DMS153 treated with DMSO at 0.1 percent for 48 hours (cell line): ENCODE measurements around the gene CXCL16.
A peak's percentile ranks its signal among the peaks of the same experiment; 100 is the strongest.
"Not testable (repeated sequence)": the region's sequence is repeated elsewhere in the genome, so short reads cannot be mapped to it uniquely, and the experiment has no call there.

ENCODE experiments used
- DNase-seq: peaks from one replicate; lab custom pipeline; 2025; ENCODE audit not compliant: unreplicated experiment; lab: John Stamatoyannopoulos, UW

Gene CXCL16

DNA sequence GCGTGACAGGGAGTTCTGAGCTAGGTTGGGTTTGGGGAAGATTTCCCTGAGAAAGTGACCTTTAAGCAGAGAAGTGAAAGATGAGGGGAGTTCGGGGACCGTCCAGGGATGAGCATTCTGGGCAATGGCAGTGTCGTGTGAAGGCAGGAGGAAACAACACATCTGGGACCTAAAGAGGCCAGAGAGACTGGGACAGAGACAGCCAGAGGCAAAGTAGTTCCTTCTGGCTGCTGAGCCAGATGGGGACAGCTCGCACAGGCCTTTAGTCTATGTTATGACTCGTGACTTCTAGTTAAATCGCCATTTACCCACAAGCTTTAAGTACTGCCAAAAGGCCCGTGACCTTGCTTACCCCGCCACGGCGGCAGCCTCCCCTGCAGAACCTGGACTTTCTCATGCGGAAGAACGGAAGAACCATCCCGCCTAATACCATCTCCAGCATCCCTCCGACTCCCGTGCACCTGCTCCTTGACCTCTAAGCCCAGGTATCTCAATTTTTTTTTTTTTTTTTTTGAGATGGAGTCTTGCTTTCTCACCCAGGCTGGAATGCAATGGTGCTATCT lies 17.0 kb downstream of the CXCL16 start:
- DNase-seq, result no peak

DNA sequence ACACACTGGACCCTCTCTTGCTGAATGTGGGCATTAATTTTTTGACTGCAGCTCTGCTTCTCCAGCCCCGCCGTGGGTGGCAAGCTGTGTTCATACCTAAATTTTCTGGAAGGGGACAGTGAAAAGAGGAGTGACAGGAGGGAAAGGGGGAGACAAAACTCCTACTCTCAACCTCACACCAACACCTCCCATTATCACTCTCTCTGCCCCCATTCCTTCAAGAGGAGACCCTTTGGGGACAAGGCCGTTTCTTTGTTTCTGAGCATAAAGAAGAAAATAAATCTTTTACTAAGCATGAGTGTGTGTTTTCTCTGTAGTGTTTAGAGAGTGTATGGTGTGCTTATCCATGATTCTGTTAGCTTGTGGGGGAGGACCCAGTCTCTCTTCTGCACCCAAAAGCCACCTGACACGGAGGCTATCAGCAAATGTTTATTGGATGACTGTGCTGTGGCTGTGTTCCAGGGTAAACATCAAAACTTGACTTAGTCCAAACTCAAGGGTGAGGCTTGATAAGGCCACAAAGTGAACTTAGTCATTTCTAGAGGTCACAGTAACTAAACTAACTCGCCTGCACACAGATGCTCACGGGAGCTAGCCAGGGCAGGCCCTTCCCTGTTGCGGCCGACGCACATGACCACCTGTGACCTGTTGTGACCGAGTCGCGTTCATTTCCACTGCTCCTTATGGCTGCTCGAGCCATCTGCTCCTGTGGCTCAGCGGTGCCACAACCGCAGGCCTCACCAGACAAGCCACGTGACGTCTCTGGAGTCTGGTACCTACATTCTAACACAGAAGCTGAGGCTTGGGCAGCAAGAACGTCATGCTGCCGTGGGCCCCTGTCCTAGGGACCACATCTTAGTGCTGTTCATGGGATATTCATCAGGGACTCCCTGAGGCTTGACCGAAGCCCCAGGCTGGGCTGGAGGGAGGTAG lies 18.3 kb downstream of the CXCL16 start:
- DNase-seq, result no peak

- DNase-seq, result no peak
Observed at GRCh38 chr17:4720787-4721186, 18.9 kb downstream of the CXCL16 start.

- no peak for DNase-seq
Observed at GRCh38 chr17:4719684-4720221, 20.0 kb downstream of the CXCL16 start.

GRCh38 chr17:4719146-4719545 lies 20.6 kb downstream of the CXCL16 start:
- no peak for DNase-seq

- DNase-seq, result no peak
Observed at GRCh38 chr17:4718276-4718675, 21.5 kb downstream of the CXCL16 start.

DNA sequence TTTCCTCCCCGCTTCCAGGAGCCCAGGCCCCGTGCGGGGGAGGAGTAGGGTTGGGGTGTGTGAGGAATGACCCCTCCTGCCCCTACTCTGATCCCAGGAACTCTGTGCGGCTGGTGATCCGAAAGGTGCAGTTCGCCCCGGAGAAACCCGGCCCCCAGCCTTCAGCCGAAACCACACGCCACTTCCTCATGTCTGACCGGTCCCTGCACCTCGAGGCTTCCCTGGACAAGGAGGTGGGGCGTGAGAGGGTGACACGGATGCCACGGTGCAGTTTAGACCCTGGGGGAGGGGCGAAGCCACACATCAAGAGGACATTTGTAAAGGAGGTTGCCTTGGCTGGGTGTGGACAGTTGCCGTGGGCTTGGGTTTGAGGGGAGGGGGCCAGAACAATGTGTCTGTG lies 21.9 kb downstream of the CXCL16 start:
- DNase-seq, result no peak

GRCh38 chr17:4716081-4716480 lies 23.6 kb downstream of the CXCL16 start:
- no peak for DNase-seq

DNA sequence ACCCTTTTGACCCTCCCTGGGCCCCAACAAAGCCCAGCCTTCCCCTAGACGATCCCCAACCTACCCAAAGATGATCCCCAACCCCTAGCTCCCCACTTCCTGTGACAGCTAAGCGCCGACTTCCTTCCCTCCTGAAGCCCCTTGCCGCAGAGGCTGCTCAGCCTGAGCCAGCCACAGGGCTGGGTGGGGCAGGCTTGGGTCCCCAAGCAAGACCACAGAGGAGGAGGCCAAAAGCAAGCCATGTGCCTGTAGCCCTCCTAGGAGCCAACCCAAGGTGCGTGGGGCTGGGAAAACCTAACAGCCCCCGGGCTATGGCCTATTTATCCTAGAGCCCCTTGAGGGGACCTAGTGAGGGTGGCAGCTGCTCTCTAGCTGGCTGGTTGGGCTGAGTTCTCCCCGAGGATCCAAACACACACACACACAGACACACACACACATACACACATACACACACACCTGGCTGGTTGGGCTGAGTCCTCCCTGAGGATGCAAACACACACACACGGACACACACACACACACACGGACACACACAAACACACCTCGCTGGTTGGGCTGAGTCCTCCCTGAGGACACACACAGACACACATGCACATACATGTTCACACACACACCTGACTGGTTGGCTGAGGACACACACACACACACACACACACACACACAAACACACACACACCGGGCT lies 24.5 kb downstream of the CXCL16 start:
- no peak for DNase-seq

DNA sequence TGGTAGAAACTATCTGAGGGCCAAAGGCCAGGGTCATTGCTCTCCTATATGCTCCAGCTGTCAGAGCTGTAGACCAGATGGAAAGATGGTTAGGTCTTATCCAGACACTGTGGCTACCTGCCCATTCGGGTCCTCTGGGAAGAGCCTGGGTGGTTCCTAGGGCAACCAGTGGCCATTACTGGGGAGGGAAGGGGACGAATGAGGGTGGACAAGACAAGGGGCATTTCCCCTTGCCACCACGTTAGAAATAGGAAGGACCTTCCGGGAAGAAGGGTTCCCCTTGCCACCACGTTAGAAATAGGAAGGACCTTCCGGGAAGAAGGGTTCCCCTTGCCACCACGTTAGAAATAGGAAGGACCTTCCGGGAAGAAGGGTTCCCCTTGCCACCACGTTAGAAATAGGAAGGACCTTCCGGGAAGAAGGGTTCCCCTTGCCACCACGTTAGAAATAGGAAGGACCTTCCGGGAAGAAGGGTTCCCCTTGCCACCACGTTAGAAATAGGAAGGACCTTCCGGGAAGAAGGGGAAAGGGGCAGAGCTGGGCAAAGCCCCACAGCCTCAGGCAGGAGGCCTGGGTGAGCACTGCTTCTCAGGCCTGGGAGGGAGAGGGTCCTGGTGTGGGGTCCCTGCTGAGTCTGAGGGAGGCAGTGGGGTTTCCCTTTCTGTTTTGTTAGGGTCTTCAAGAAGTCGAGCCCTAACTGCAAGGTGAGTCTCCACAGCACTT lies 25.2 kb downstream of the CXCL16 start:
- not testable (repeated sequence) for DNase-seq

DNA sequence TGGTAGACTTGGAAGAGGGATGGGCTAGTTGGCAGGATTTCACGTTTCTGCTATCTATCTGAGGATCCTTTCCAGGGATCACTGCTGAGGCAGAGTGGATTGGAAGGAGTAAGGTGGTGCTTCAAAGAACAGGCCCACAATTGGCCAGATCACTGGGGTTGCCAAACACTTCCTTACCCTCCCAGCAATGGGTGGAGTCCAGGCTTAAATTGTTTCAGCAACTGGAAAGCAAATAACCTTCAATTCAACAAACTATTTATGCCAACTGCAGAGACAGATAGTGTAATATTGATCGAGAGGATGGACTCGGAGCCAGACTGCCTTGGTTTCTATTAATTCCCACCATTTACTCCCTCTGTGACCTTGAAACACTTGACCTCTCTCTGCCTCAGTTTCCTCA lies 27.2 kb downstream of the CXCL16 start:
- no peak for DNase-seq

DNA sequence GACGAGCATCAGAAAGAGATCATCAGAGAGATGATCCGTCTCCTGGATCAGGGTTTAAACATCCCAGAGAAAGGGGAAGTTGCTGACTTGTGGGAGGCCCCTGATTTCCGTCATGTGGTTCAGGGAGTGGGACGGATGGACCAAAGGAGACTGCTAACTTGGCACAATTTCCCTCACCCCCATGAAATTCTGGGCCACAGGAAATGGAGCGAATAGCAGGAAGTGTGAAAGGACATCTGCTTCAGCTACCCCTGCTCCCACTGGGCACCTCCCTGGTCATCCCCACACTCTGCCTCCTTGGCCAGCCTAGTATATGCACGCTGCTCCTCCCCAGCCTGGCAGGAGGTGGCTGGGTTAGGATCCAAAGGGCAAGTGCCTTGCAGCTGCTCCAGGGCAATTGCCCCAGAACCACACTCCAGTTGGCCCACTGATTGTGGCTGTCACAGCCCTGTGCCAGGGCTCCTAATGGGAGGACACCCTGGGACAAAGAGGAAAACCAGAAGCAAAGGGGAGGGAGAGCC lies 28.0 kb downstream of the CXCL16 start:
- DNase-seq, result no peak

DNA sequence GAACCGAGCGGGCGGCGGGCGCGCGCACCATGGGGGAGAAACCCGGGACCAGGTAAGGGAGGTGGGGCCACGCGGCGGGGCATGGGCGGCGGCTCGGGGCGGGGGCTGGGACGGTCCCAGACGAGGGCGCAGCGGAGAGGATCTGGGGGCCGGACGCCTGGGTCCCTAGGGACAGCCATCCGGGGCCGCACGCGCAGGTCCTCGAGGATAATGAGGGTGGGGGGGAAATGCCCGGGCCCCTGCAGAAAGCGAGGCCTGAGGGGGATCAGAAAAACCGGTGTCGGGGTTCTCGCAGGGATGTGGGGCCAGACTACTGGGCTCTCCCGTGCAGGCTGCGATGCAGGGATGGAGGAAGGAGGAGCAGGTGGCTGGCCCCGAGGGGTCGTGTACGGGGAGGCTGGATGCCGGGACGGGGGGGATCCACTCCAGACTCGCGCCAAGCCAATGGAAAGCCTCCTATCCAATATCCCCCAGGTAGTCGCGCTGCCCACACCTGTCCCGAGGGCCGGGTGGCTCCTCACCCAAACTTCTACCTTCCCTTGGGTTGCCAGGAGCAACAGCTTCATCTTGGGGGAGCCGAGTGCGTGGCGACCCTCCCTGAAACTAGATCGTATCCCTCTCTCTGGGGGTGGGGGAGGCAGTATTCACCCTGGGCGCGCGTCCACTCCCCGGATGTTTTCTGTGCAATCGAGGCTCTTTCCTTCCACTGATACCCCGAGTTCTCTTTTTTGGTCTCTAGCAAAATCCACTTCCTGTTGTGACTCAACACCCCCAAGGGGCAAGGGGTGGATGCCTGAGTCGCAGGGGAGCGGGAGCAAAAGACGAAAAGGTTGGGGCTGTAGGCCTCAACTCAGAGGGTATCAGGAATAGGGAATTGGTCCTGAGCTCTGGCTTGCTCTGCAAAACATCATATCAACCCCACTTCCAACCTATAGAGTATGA lies 28.8 kb downstream of the CXCL16 start:
- no peak for DNase-seq

DNA sequence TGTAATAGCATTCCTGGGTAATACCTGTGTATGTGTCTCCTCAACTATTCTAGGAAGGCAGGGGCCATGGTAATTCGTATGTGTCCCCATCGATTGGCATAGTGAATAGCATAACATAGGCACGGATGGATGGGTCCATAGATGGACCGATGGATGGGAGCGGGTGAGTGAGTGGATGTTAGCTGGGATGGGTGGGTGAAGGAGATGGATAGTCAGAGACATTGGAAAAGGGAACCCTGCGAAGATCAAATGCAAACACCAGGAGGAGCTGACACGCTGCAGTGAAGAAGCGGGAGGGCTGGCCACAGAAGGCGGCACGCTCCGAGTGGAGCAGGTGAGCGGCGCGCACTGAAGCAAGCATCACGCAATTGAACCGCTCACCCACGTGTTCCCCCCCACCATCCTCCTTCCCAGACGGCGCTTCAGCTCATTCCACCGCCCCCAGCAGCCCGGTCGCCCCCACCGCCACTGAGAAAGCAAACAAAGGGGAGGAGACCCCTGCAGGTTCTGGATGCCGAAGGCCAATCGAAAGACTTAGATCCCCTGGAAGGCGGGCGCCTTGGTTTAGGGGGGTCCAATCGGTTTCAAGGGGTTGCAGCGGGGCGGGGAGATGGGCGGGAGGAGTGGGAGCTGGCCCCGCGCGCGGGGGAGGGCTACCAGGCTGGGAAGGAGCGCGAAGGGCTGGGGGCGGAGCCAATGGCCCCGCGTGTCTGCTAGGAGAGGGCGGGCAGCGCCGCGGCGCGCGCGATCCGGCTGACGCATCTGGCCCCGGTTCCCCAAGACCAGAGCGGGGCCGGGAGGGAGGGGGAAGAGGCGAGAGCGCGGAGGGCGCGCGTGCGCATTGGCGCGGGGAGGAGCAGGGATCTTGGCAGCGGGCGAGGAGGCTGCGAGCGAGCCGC lies 29.7 kb downstream of the CXCL16 start, which contains the start of gene ARRB2:
TSS of gene ARRB2 (plus strand) at position 839 of the 899 bp plus-strand sequence. CDS start 90 bp downstream, outside the sequence.
- DNase-seq, result peak; percentile 80

GRCh38 chr17:4708436-4708835 lies 31.3 kb downstream of the CXCL16 start:
- DNase-seq, result no peak

- DNase-seq, result no peak
Observed at GRCh38 chr17:4706121-4706520, 33.6 kb downstream of the CXCL16 start.

GRCh38 chr17:4704991-4705390 lies 34.7 kb downstream of the CXCL16 start:
- DNase-seq, result no peak

DNA sequence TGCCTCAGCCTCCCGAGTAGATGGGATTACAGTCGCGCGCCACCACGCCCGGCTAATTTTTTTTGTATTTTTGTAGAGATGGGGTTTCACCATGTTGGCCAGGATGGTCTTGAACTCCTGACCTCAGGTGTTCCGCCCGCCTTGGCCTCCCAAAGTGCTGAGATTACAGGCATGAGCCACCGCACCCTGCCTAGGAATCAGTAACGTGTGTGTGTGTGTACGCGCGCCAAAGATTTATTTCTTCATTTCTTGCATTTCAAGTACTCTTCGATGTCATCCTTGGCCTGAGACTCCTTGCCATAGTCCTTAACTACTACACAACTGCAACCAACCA lies 35.2 kb downstream of the CXCL16 start:
- not testable (repeated sequence) for DNase-seq

- no peak for DNase-seq
Observed at GRCh38 chr17:4703330-4703691, 36.4 kb downstream of the CXCL16 start.
